GOT3 (cell line): ENCODE measurements around the gene APMAP.
"Not testable (repeated sequence)": the region's sequence is repeated elsewhere in the genome, so short reads cannot be mapped to it uniquely, and the experiment has no call there.

Experiments
- DNase-seq: peaks from one replicate; lab custom pipeline; 2025; ENCODE audit warnings: mixed read lengths; lab: John Stamatoyannopoulos, UW

Gene APMAP

GRCh38 chr20:24952376-24953208, 40.0 kb downstream of the APMAP start:
- no peak for DNase-seq

GRCh38 chr20:24951536-24952083, 40.9 kb downstream of the APMAP start:
- DNase-seq: no peak

- DNase-seq: no peak
Measured at GRCh38 chr20:24950836-24951525, 41.6 kb downstream of the APMAP start.

GRCh38 chr20:24950128-24950835, 42.3 kb downstream of the APMAP start:
- no peak for DNase-seq

- no peak for DNase-seq
Measured at GRCh38 chr20:24949756-24950127, 42.8 kb downstream of the APMAP start.

- no peak for DNase-seq
Measured at GRCh38 chr20:24948939-24949679, 43.4 kb downstream of the APMAP start, which contains the start of gene CST7. TSS of gene CST7 (plus strand) at chr20:24949269. CDS start at chr20:24949506, 237 bp downstream.

GRCh38 chr20:24948396-24948938, 44.1 kb downstream of the APMAP start:
- not testable (repeated sequence) for DNase-seq

- not testable (repeated sequence) for DNase-seq
Measured at GRCh38 chr20:24946376-24946775, 46.2 kb downstream of the APMAP start.

GRCh38 chr20:24943731-24944130, 48.8 kb downstream of the APMAP start:
- no peak for DNase-seq

- no peak for DNase-seq
Measured at GRCh38 chr20:24943196-24943595, 49.4 kb downstream of the APMAP start.

GRCh38 chr20:24942679-24943078, 49.9 kb downstream of the APMAP start:
- no peak for DNase-seq

- DNase-seq: no peak
Measured at GRCh38 chr20:24939036-24939435, 53.5 kb downstream of the APMAP start.

- no peak for DNase-seq
Measured at GRCh38 chr20:24938498-24938897, 54.1 kb downstream of the APMAP start.

GRCh38 chr20:24937579-24937978, 55.0 kb downstream of the APMAP start:
- DNase-seq: no peak

- no peak for DNase-seq
Measured at GRCh38 chr20:24936526-24937407, 55.8 kb downstream of the APMAP start.

- no peak for DNase-seq
Measured at GRCh38 chr20:24935766-24936525, 56.6 kb downstream of the APMAP start.

- no peak for DNase-seq
Measured at GRCh38 chr20:24935140-24935539, 57.4 kb downstream of the APMAP start.

- no peak for DNase-seq
Measured at GRCh38 chr20:24934716-24935115, 57.8 kb downstream of the APMAP start.

GRCh38 chr20:24934101-24934661, 58.4 kb downstream of the APMAP start:
- no peak for DNase-seq
